ENCODE data around the gene CCL5. TPM values are rescaled to one million over a fixed set of nuclear protein-coding genes. Genes with fewer than 3 reads are reported as not detected.

The CCL5 gene
- total RNA-seq, 1 donor from 2014 or later = not detected

DNA sequence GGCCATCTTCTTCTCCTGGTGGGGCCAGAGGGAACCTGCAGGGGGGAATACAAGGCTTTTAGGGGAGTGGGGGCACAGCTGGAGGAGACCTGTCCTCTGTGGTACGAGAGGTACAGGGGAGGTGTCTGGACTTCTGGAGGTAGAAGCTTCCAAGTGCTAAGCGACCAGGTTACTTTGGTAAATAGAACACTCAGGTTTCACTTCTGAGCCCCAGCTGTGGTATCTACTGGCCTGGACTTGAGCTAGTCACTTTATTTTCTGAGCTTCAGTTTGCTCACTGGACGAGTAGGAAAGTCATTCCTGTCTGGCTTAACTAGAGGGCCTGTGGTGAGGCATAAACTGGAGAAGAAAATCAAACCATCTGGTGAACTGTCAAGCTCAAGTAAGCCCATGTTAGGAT, 11.4 kb downstream of the CCL5 start, which contains the start of gene HEATR9:
Gene HEATR9 (minus strand): TSS at position 155 of the 400 bp plus-strand sequence. CDS start 149 bp downstream, at position 6.
- DNase-seq (ENCODE audit: low spot score in 2 of 2, unreplicated experiment in 2 of 2) = no peak
- H3K9me3 Mint-ChIP-seq = no peaks in the 10 kb centered on the region
- no peak within 1 kb of the TSS for H3K4me3 Mint-ChIP-seq
- H3K36me3 Mint-ChIP-seq = no peaks in the 10 kb centered on the region
- H3K4me1 Mint-ChIP-seq = peaks cover 8% of the 10 kb centered on the region
- no peaks in the 10 kb centered on the region for H3K27me3 Mint-ChIP-seq (ENCODE audit: low read depth)
- TF ChIP-seq, protein P1, sequence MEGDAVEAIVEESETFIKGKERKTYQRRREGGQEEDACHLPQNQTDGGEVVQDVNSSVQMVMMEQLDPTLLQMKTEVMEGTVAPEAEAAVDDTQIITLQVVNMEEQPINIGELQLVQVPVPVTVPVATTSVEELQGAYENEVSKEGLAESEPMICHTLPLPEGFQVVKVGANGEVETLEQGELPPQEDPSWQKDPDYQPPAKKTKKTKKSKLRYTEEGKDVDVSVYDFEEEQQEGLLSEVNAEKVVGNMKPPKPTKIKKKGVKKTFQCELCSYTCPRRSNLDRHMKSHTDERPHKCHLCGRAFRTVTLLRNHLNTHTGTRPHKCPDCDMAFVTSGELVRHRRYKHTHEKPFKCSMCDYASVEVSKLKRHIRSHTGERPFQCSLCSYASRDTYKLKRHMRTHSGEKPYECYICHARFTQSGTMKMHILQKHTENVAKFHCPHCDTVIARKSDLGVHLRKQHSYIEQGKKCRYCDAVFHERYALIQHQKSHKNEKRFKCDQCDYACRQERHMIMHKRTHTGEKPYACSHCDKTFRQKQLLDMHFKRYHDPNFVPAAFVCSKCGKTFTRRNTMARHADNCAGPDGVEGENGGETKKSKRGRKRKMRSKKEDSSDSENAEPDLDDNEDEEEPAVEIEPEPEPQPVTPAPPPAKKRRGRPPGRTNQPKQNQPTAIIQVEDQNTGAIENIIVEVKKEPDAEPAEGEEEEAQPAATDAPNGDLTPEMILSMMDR (IDR thresholded peaks at IDR 0.05; ENCODE audit: unreplicated experiment) = no peak
- no peak within 1 kb of the TSS for H3K27ac Mint-ChIP-seq

DNA sequence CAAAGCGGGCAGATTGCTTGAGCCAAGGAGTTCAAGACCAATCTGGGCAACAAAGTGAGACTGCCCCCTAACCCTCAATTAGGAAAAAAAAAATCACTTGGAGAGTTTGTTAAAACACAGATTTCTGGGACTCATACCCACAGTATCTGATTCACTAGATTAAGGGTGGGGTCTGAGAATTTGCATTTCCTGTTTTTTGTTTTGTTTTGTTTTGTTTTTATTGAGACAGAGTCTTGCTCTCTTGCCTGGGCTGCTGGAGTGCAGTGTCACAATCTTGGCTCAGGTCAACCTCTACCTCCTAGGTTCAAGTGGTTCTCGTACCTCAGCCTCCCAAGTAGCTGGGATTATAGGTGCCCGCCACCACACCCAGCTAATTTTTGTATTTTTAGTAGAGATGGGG, 12.6 kb downstream of the CCL5 start:
- Mint-ChIP-seq H3K36me3 (peaks cover 4% of the 10 kb centered on the region), H3K4me1 (peaks cover 8% of the 10 kb centered on the region), H3K4me3 (no peak overlapping the region), H3K27me3 (ENCODE audit: low read depth) (no peaks in the 10 kb centered on the region), H3K27ac (no peak overlapping the region), H3K9me3 (no peaks in the 10 kb centered on the region)
- DNase-seq (ENCODE audit: low spot score in 2 of 2, unreplicated experiment in 2 of 2) = no peak
- TF ChIP-seq, protein P1 (IDR thresholded peaks at IDR 0.05; ENCODE audit: unreplicated experiment) = no peak

DNA sequence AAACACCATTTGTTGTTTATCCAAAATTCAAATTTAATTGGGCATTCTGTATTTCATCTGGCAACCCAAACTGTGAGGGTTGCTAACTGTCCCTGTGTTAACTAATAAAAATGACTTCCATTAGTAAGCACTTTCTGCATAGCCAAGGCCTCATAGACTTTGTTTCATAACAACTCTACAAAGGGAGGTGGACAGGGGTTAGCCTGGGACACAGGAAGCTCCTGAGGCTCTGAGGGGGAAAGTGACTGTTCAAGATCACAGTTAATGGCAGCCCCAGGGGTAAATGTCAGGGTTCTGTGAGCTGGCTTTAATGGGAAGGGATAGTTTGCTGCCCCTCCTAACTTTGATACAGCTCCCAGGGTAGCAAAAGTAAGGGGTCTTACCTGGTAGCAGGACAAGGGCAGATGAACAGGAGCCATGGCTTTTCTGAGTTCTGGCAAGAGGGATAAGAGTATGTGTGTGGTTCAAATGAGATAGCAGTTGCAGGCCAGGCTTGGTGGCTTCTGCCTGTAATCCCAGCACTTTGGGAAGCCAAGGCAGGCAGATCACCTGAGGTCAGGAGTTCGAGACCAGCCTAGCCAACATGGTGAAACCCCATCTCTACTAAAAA, 13.7 kb downstream of the CCL5 start:
- Mint-ChIP-seq H3K27me3 (ENCODE audit: low read depth) (no peaks in the 10 kb centered on the region), H3K4me1 (peaks cover 8% of the 10 kb centered on the region), H3K9me3 (no peaks in the 10 kb centered on the region), H3K27ac (no peak overlapping the region), H3K4me3 (no peak overlapping the region), H3K36me3 (peaks cover 5% of the 10 kb centered on the region)
- TF ChIP-seq, protein P1 (IDR thresholded peaks at IDR 0.05; ENCODE audit: unreplicated experiment) = no peak
- DNase-seq (ENCODE audit: low spot score in 2 of 2, unreplicated experiment in 2 of 2) = no peak

DNA sequence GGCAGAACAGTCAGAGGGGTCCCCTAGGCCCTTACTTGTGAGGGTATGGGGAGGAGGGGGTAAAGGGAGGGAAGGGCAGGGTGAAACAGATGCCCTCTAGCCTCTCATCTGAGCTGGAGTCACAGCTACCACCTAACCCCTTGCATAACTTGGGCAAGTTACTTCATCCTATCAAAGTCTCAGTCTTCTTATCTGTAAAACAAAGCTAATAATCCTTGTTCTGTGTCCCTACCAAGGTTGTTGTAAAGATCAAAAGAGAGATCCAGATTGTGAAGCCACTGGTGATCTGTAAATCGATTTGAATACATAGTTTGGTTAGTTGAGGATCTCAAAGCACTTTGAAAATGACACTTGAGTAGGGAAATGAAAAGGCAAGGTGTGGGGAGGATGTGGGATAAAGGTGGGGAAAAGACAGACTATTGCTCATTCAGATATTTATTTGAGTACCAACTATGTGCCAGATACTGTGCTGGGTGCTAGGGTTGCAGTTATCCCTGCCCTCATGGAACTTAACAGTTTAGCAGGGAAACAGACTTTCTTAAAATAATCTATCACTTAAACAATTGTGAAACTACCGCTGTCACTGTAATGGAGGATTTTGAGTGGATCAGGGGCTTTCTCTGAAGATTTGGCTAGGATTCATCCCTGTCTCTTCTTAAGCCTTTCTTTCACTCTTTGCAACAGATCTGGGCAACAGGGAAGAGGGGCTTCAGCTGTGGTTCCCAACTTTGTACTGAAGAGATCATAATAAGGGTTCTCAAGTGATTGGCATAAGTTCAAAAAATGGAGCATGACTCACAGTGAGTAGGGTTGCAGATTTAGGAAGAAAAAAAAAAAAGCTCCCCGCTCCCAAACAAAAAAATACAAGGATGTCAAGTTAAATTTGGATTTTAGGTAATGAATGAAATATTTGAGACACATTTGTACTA, 14.5 kb downstream of the CCL5 start:
- Mint-ChIP-seq H3K27me3 (ENCODE audit: low read depth) (no peaks in the 10 kb centered on the region), H3K9me3 (no peaks in the 10 kb centered on the region), H3K36me3 (peaks cover 7% of the 10 kb centered on the region), H3K27ac (no peak overlapping the region), H3K4me1 (peaks cover 8% of the 10 kb centered on the region), H3K4me3 (no peak overlapping the region)
- DNase-seq (ENCODE audit: low spot score in 2 of 2, unreplicated experiment in 2 of 2) = no peak
- TF ChIP-seq, protein P1 (IDR thresholded peaks at IDR 0.05; ENCODE audit: unreplicated experiment) = no peak

DNA sequence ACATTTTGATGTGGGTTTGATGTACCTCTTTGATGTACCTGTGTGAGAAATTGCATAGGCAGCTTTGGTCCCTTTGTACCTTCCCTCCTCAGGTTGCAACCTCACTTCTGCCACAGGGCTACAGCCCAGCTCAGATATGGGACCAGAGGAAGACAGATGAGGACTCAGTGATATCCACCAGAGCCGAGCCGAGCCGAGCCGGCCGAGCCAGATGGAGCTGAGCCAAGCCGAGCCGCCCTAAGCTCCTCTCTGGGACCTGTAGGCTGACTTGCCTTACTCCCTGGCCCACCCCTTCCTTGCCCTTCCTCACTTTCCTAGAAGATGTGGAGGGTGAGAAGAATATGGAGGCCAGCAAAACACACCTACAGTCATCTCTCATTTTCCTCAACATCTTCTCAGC, 15.3 kb downstream of the CCL5 start:
- H3K36me3 Mint-ChIP-seq = peaks cover 7% of the 10 kb centered on the region
- TF ChIP-seq, protein P1 (IDR thresholded peaks at IDR 0.05; ENCODE audit: unreplicated experiment) = no peak
- peaks cover 8% of the 10 kb centered on the region for H3K4me1 Mint-ChIP-seq
- no peaks in the 10 kb centered on the region for H3K27me3 Mint-ChIP-seq (ENCODE audit: low read depth)
- H3K9me3 Mint-ChIP-seq = no peaks in the 10 kb centered on the region
- DNase-seq (ENCODE audit: low spot score in 2 of 2, unreplicated experiment in 2 of 2) = no peak
- no peak overlapping the region for H3K4me3 Mint-ChIP-seq
- no peak overlapping the region for H3K27ac Mint-ChIP-seq

All from mesothelial cell of epicardium (in vitro differentiated cells).